Activated naive CD8-positive, alpha-beta T cell treated with anti-CD3 and anti-CD28 coated beads, Interleukin-2, amount 50 U/mL, for 16 hours (primary cell): ENCODE data around the gene GALNTL6.

ENCODE experiments used
- DNase-seq: peaks from one replicate; pipeline ENCODE4 v3.0.0-alpha.2; 2020; ENCODE audit warnings: low read depth, low spot score

Gene GALNTL6

DNA sequence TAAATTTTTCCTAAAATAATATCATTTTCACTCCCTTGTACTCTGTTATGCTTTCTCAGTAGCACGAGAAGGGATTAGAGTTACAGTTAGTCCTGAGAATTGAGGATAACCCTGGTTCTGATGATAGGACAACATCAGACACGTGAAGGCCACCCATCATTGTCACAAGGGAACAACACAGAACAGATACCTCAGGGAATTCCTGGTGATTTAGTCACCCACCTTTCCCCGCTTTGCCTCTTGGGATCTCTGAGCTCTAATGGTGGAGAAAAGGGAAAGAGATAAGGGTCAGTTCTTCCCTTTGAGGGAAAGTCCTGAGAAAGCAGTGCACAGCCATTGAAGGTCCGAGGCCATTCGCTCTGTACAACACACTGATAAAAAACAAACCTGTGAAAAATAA, 1243.1 kb downstream of the GALNTL6 start:
- no peak for DNase-seq

DNA sequence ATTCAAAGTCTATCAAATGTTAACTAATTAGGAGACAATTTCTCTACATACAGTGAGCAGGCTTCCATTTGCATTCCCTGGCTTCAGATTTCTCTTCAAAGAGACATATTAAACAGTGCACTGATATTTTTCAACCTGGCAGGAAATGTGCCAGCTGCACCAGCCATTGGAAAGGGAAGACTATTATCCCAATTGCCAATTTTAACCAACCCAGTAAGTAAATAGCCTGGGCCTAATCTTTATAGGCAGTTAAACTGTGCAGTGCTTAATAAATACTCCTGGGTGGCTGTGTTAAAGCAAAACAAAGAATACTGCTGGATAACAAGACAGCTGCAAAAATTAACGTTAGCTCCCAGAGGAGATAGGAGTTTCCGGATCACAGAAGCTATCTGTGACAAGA, 1243.5 kb downstream of the GALNTL6 start:
- DNase-seq, result no peak

DNA sequence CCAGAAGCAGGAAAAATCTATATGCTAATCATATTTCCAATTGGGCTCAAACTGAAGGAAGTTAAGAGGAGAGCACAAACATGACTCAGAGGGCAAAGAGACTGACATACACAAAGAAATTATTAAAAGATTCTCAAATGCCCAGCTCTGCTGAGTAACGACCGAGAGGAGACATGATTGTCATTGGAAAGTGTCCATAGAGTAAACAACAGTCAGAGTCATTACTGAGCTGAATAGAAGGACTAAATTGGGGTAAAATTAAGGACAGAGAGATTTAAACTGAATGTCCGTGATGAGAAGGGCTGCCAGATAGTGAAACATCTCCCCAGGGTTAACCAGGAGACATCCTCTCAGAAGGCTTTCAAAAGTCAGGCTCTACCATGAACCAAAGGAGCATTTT, 1244.2 kb downstream of the GALNTL6 start:
- no peak for DNase-seq

- DNase-seq, result no peak
Observed at GRCh38 chr4:173057901-173058300, 1244.7 kb downstream of the GALNTL6 start.

DNA sequence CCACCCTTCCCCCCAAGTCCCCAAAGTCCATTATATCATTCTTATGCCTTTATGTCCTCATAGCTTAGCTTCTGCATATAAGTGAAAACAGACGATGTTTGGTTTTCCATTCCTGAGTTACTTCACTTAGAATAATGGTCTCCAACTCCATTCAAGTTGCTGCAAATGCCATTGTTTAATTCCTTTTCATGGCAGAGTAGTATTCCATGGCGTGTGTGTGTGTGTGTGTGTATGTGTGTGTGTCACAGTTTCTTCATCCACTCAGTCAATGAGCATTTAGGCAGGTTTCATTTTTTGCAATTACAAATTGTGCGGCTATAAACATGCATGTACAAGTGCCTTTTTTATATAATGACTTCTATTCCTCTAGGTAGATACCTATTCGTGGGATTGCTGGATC, 1248.0 kb downstream of the GALNTL6 start:
- no peak for DNase-seq

GRCh38 chr4:173073939-173074500, 1260.8 kb downstream of the GALNTL6 start:
- no peak for DNase-seq

- DNase-seq, result no peak
Observed at GRCh38 chr4:173074501-173074946, 1261.3 kb downstream of the GALNTL6 start.

DNA sequence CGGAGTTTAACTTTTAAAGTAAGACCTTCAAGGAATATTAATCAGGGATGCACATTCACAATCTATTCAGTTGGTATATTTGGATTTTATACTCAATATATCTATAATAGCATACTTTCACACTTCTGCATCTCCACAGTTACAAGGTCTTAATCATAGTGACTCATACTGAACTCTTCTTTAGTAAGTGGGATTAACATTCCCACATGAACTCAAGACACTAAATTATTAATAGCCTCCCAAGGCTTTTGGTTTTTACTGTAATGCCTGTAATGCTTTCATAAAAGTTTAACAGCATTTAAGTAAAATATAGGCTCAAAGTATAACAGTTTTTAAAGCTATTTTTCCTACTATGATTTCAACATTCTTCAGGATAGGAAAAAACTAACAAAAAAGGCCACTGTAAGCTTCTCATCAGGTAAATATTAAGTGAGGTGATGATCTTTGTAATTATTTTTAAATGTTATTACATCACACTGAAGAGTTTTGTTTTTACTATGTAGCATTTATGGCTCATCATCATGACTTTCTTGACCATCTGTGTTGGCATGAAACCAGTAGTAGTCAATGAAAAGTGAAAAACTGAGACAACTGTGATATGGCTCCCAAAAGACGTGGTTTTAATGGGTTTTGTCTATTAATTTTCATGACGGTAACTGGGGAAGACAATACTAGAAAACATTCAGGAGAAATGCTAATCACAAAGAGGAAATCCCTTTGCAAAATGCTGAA, 1263.9 kb downstream of the GALNTL6 start:
- DNase-seq, result no peak

DNA sequence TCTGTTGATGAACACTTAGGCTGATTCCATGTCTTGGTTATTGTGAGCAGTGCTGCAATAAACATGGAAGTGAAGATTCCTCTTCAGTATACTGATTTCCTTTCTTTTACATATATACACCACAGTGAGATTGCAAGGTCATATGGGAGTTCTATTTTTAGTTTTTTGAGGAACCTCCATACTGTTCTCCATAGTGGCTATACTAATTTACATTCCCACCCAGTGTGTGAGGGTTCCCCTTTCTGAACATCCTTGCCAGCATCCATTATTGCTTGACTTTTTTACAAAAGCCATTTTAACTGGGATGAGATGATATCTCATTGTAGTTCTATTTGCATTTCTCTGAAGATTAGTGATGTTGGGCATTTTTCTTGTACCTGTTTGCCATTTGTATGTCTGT, 1274.9 kb downstream of the GALNTL6 start:
- DNase-seq, result no peak
